Midbrain (tissue), 1 donor: ENCODE data around the gene IPP.
"Not testable (repeated sequence)": the region's sequence is repeated elsewhere in the genome, so short reads cannot be mapped to it uniquely, and the experiment has no call there.

Experiments used
- DNase-seq: peaks from one replicate; lab custom pipeline; 2025; lab: John Stamatoyannopoulos, UW

The IPP gene

GRCh38 chr1:45684402-45684801 lies 66.1 kb downstream of the IPP start:
- no peak for DNase-seq

- DNase-seq: no peak
These were observed 67.5 kb downstream of the IPP start for GRCh38 chr1:45682942-45683341.

DNA sequence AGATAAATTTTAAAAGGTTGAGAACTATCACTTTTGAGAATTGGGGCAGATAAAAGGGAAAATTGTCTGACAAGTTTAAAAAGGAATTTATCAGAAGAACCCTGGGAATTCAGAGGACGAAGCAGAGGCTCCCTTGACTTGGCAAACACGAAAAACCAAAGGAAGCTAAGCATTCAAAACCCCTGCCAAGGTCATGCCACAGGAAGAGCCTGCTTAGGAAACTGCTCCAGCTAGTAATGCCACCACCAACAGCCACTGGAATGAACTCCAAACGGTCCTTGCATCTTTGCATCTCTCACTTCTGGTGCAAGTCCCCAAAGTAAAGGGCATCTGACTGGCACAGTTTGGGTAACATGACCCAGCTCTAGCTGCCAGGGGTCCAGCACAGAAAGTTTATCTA lies 71.3 kb downstream of the IPP start:
- DNase-seq: no peak

- no peak for DNase-seq
These were observed 72.0 kb downstream of the IPP start for GRCh38 chr1:45678489-45678888.

GRCh38 chr1:45677751-45678245 lies 72.7 kb downstream of the IPP start:
- no peak for DNase-seq

GRCh38 chr1:45676553-45676952 lies 73.9 kb downstream of the IPP start:
- not testable (repeated sequence) for DNase-seq

DNA sequence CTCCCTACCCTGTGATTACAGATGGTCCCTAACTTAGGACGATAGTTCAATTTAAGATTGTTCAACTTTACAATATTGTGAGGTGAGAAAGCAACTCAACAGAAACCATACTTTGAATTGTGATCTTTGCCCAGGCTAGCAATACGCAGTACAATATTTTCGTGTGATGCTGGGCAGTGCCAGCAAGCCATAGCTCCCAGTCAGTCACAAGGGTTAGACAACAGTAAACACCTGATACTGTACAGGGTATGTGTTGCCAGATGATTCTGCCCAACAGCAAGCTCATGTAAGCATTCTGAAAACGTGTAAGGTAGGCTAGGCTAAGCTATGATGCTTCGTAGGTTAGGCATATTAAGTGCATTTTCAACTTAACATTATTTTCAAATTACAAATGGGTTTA lies 76.0 kb downstream of the IPP start:
- no peak for DNase-seq

GRCh38 chr1:45673956-45674355 lies 76.5 kb downstream of the IPP start:
- DNase-seq: no peak

DNA sequence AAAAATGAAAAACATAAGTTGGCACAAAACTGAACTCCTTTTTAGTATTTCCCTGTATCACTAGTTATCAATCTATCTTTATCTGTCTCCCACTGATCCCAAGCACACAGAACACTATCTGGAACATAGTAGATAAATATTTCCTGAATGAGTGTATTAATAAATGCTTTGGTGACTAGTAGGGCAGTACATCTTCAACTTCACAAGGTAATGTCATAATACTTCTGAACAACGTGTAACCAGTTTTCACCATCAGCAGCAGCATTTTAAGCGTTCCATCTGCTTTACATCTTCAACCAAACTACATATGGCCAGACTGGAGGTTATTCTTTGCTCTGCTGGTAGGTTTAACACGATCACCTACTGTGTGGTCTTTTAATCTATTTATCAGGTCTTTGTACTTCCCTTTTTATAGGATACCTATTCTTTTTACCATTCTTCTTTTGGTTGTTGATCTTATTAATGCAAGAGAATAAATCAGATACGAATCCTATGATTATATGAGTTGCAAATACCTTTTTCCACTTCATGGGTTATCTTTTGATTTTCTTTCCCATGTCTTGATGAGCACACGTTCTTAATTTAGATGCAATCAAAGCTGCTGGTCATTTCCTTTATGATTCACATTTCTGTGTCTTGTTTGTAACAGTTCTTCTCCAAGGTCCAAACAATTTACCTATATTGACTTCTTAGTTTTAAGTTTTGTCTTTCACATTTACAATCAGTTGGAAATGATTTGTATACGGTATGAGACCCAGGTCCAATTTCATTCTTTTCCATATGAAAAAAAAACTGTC lies 80.4 kb downstream of the IPP start:
- DNase-seq: no peak

DNA sequence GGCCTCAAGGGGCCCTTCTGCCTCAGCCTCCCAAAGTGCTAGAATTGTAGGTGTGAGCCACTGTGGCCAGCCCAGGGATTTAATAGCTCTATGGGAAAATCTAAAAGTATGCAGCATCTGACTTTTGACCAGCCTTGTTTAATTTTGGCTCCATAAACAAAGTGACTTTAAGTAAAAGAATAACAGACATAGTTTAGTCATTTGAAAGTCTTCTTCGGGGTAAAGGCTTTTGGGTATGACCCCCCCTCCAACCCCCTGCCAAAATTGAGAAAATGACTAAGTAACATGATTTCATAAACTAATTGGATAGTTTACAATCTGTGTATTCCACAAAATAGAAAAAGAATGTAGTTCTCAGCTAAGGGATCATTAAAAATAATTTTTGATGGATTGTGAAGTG lies 81.1 kb downstream of the IPP start:
- DNase-seq: no peak

- no peak for DNase-seq
These were observed 81.9 kb downstream of the IPP start for GRCh38 chr1:45668526-45668925.

DNA sequence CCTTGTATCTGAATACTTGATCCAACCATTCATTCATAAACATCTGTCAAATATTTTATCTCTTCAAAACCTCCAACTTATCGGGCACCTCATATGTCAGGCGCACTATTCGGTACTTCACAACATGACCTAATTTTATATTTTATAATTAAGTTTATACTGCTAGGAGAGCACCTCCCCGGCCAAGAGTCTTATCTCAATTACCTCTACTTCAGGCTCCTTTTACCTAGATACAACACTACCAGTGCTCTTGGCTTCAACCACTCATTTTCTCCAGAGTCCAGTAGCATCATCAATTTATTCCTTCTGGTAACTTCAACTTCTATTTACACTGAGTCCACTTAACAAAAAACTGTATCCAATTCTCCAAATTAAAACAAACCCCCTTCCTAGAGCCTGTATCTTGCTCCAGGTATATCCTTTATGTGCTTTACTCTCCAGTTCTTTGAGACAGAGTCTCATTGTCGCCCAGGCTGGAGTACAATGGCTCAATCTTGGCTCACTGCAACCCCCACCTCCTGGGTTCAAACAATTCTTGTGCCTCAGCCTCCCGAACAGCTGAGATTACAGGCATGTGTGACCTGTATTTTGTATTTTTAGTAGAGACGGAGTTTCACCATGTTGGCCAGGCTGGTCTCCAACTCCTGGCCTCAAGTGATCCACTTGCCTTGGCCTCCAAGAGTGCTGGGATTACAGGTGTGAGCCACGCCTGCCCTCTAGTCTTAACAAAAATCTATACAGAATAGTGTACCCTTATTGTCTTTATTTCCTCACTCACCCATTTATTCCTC lies 82.9 kb downstream of the IPP start:
- DNase-seq: no peak

- no peak for DNase-seq
These were observed 83.6 kb downstream of the IPP start for GRCh38 chr1:45666836-45667235.

- no peak for DNase-seq
These were observed 90.1 kb downstream of the IPP start for GRCh38 chr1:45660336-45660735.

- DNase-seq: no peak
These were observed 91.2 kb downstream of the IPP start for GRCh38 chr1:45659222-45659621.

DNA sequence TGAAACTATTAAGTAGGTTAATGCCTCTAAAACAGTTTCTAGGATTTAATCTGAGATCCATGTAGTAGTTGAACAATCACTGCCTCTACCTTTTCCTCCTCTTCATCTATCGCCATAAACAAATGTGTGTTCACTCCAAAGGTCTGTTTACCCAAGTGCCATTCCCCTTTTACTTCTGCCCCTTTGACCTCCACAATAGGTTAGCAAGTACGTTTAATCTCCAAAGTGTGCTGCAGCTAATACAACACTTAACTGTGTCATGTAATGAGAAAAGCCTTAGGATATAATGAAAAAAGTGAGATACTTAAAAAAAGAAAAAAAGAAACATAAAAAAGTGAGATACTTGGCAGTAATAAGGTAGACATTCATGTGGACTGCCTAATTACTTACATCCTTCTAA lies 92.3 kb downstream of the IPP start:
- no peak for DNase-seq

GRCh38 chr1:45656573-45657226 lies 93.8 kb downstream of the IPP start:
- no peak for DNase-seq

DNA sequence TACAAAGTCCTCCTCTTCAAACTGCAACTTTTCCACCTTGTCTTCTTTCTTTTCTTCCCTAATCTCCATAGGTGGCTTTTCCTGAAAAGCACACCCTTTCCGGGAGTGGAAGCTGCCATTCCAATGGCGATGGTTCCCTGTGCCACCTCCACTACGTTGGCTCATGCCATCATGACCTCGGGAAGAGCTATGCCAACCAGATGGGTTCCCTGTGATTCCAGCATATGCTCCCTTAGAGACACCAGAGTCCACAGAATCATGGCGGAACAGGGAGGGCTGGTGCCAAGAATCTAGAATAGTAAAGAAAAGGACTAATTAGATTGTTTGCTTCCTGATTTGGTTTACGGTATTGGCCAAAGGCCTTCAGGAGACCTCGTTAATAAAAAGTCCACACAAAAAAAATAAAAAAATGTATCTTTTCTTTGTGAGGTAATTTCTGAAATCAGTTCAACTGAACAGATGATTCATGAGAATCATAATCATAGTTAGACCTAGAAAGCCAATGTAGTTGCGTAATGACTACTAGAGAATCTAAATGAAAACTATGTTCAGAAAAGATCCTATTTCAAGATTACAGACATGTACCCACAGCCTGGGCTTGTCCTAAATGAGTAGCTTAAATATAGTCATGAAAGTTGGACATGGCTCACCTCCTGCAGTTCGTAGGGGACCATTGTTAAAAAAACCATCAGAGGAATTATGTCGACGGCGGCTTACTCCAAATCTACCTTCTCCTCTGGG lies 95.7 kb downstream of the IPP start:
- DNase-seq: no peak
